ENCODE data around the gene WDR7.
A peak's percentile ranks its signal among the peaks of the same experiment; 100 is the strongest.

WDR7 gene

DNA sequence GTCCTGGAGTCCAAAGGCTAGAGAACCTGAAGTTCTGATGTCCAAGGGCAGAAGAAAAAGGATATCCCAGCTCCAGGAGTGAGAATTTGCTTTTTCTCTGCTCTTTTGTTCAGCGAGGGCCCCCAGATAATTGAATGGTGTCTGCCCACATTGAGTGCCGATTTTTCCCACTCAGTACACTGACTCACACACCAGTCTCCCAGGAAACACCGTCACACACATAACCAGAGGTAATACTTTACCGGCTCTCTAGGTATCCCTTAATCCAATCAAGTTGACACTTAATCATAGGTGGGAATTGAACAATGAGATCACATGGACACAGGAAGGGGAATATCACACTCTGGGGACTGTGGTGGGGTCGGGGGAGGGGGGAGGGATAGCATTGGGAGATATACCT, 161.5 kb downstream of the WDR7 start:
- no peaks in the 10 kb centered on the region for H3K9me3 ChIP-seq (ENCODE audit: control insufficient read depth, low read length)
- H4K91ac ChIP-seq (ENCODE audit: low read length) = no peak overlapping the region
- H2BK120ac ChIP-seq (ENCODE audit: low read depth, low read length) = no peak overlapping the region
- no peak overlapping the region for H3K9ac ChIP-seq (ENCODE audit: low read length)
- H3K14ac ChIP-seq (ENCODE audit: low read length in 2 of 2) = no peak overlapping the region
- H3K4me1 ChIP-seq (ENCODE audit: control insufficient read depth, insufficient read depth, low read depth, low read length) = no peaks in the 10 kb centered on the region
- no peak overlapping the region for H2AFZ ChIP-seq (ENCODE audit: low read depth, low read length)
- H3K4ac ChIP-seq (ENCODE audit: low read depth in 1 of 2, low read length in 2 of 2) = no peak overlapping the region
- no peak overlapping the region for H2BK5ac ChIP-seq (ENCODE audit: low read depth, low read length, poor library complexity, severe bottlenecking)
- H3K27me3 ChIP-seq (ENCODE audit: control insufficient read depth in 1 of 2, insufficient read depth in 1 of 2, low read length in 2 of 2) = no peaks in the 10 kb centered on the region
- H3K36me3 ChIP-seq (ENCODE audit: control insufficient read depth in 1 of 2, insufficient read depth in 2 of 2, low read depth in 1 of 2, low read length in 2 of 2) = no peaks in the 10 kb centered on the region
- H3K79me1 ChIP-seq (replicated peaks; ENCODE audit: low read length, poor library complexity, severe bottlenecking) = peaks cover 2% of the 10 kb centered on the region
- H2BK12ac ChIP-seq (ENCODE audit: low read length in 2 of 2) = no peak overlapping the region
- H3K23ac ChIP-seq (ENCODE audit: low read length in 2 of 2) = no peak overlapping the region
- H2BK15ac ChIP-seq (ENCODE audit: low read depth, poor library complexity, severe bottlenecking) = no peak overlapping the region
- no peak overlapping the region for H2AK5ac ChIP-seq (ENCODE audit: low read length, severe bottlenecking)
- 95% methylated on average over 2 of the region's 5 CpGs for WGBS
- no peak overlapping the region for H3K4me3 ChIP-seq (ENCODE audit: insufficient read depth in 1 of 2, low read depth in 1 of 2, low read length in 2 of 2)
- no peak for DNase-seq
- H3K18ac ChIP-seq (ENCODE audit: low read depth in 1 of 2, low read length in 2 of 2) = no peak overlapping the region
- no peak overlapping the region for H4K8ac ChIP-seq (ENCODE audit: low read length)
- no peak overlapping the region for H3K27ac ChIP-seq (ENCODE audit: low read length, poor library complexity, severe bottlenecking)
- no peak overlapping the region for H3K4me2 ChIP-seq (ENCODE audit: low read length, poor library complexity, severe bottlenecking)

- H3K18ac ChIP-seq (ENCODE audit: low read depth in 1 of 2, low read length in 2 of 2) = no peak overlapping the region
- H4K91ac ChIP-seq (ENCODE audit: low read length) = no peak overlapping the region
- no peak overlapping the region for H4K8ac ChIP-seq (ENCODE audit: low read length)
- H3K4me2 ChIP-seq (ENCODE audit: low read length, poor library complexity, severe bottlenecking) = no peak overlapping the region
- no peak overlapping the region for H3K4me3 ChIP-seq (ENCODE audit: insufficient read depth in 1 of 2, low read depth in 1 of 2, low read length in 2 of 2)
- no peaks in the 10 kb centered on the region for H3K9me3 ChIP-seq (ENCODE audit: control insufficient read depth, low read length)
- DNase-seq = peak; percentile 26
- H3K27me3 ChIP-seq (ENCODE audit: control insufficient read depth in 1 of 2, insufficient read depth in 1 of 2, low read length in 2 of 2) = no peaks in the 10 kb centered on the region
- H3K4ac ChIP-seq (ENCODE audit: low read depth in 1 of 2, low read length in 2 of 2) = no peak overlapping the region
- no peak overlapping the region for H2AK5ac ChIP-seq (ENCODE audit: low read length, severe bottlenecking)
- no peak overlapping the region for H2BK12ac ChIP-seq (ENCODE audit: low read length in 2 of 2)
- H3K9ac ChIP-seq (ENCODE audit: low read length) = no peak overlapping the region
- no peaks in the 10 kb centered on the region for H3K36me3 ChIP-seq (ENCODE audit: control insufficient read depth in 1 of 2, insufficient read depth in 2 of 2, low read depth in 1 of 2, low read length in 2 of 2)
- no peak overlapping the region for H2AFZ ChIP-seq (ENCODE audit: low read depth, low read length)
- no peak overlapping the region for H2BK5ac ChIP-seq (ENCODE audit: low read depth, low read length, poor library complexity, severe bottlenecking)
- H3K14ac ChIP-seq (ENCODE audit: low read length in 2 of 2) = no peak overlapping the region
- no peak overlapping the region for H2BK120ac ChIP-seq (ENCODE audit: low read depth, low read length)
- H3K23ac ChIP-seq (ENCODE audit: low read length in 2 of 2) = no peak overlapping the region
- H3K79me1 ChIP-seq (replicated peaks; ENCODE audit: low read length, poor library complexity, severe bottlenecking) = peaks cover 2% of the 10 kb centered on the region
- H2BK15ac ChIP-seq (ENCODE audit: low read depth, poor library complexity, severe bottlenecking) = no peak overlapping the region
- H3K4me1 ChIP-seq (ENCODE audit: control insufficient read depth, insufficient read depth, low read depth, low read length) = no peaks in the 10 kb centered on the region
- H3K27ac ChIP-seq (ENCODE audit: low read length, poor library complexity, severe bottlenecking) = no peak overlapping the region
- 94% methylated on average over 7 of the region's 7 CpGs for WGBS
These were observed 164.8 kb downstream of the WDR7 start for GRCh38 chr18:56815926-56816325.

- H3K4me1 ChIP-seq (ENCODE audit: control insufficient read depth, insufficient read depth, low read depth, low read length) = no peaks in the 10 kb centered on the region
- DNase-seq = no peak
- H3K36me3 ChIP-seq (ENCODE audit: control insufficient read depth in 1 of 2, insufficient read depth in 2 of 2, low read depth in 1 of 2, low read length in 2 of 2) = no peaks in the 10 kb centered on the region
- H3K27ac ChIP-seq (ENCODE audit: low read length, poor library complexity, severe bottlenecking) = no peak overlapping the region
- no peaks in the 10 kb centered on the region for H3K27me3 ChIP-seq (ENCODE audit: control insufficient read depth in 1 of 2, insufficient read depth in 1 of 2, low read length in 2 of 2)
- H3K9me3 ChIP-seq (ENCODE audit: control insufficient read depth, low read length) = no peaks in the 10 kb centered on the region
- no peak overlapping the region for H3K14ac ChIP-seq (ENCODE audit: low read length in 2 of 2)
- H3K23ac ChIP-seq (ENCODE audit: low read length in 2 of 2) = no peak overlapping the region
- no peak overlapping the region for H4K91ac ChIP-seq (ENCODE audit: low read length)
- no peak overlapping the region for H3K4me2 ChIP-seq (ENCODE audit: low read length, poor library complexity, severe bottlenecking)
- no peak overlapping the region for H2AFZ ChIP-seq (ENCODE audit: low read depth, low read length)
- WGBS = no CpG with 5 or more reads among the region's 1 CpG
- H2BK5ac ChIP-seq (ENCODE audit: low read depth, low read length, poor library complexity, severe bottlenecking) = no peak overlapping the region
- H3K4ac ChIP-seq (ENCODE audit: low read depth in 1 of 2, low read length in 2 of 2) = no peak overlapping the region
- H4K8ac ChIP-seq (ENCODE audit: low read length) = no peak overlapping the region
- no peak overlapping the region for H2AK5ac ChIP-seq (ENCODE audit: low read length, severe bottlenecking)
- H2BK15ac ChIP-seq (ENCODE audit: low read depth, poor library complexity, severe bottlenecking) = no peak overlapping the region
- H3K9ac ChIP-seq (ENCODE audit: low read length) = no peak overlapping the region
- peaks cover 1% of the 10 kb centered on the region for H3K79me1 ChIP-seq (replicated peaks; ENCODE audit: low read length, poor library complexity, severe bottlenecking)
- no peak overlapping the region for H3K18ac ChIP-seq (ENCODE audit: low read depth in 1 of 2, low read length in 2 of 2)
- no peak overlapping the region for H3K4me3 ChIP-seq (ENCODE audit: insufficient read depth in 1 of 2, low read depth in 1 of 2, low read length in 2 of 2)
- no peak overlapping the region for H2BK12ac ChIP-seq (ENCODE audit: low read length in 2 of 2)
- no peak overlapping the region for H2BK120ac ChIP-seq (ENCODE audit: low read depth, low read length)
These were observed 172.9 kb downstream of the WDR7 start for GRCh38 chr18:56823986-56824565.

DNA sequence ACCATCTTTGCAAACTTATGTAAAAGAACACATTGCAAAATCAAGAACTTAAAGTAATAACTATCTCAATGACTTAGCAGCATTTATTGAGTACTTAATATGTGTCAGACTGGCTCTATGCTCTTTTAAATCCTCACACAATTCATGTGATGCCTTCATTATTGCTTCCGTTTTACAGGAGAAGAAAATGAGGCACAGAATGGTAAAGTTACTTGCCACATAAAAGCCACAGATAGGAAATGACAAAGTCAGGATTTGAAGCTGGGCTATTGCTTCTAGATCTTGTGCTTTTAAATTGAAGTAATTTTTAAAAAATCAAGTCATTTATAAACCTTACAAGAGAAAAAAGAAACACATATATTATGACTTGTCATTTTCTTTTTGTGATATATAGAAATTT, 174.2 kb downstream of the WDR7 start:
- no peak overlapping the region for H2BK12ac ChIP-seq (ENCODE audit: low read length in 2 of 2)
- no peaks in the 10 kb centered on the region for H3K27me3 ChIP-seq (ENCODE audit: control insufficient read depth in 1 of 2, insufficient read depth in 1 of 2, low read length in 2 of 2)
- H3K14ac ChIP-seq (ENCODE audit: low read length in 2 of 2) = no peak overlapping the region
- 100% methylated on average over 1 of the region's 1 CpG for WGBS
- no peak for DNase-seq
- no peak overlapping the region for H4K8ac ChIP-seq (ENCODE audit: low read length)
- H3K79me1 ChIP-seq (replicated peaks; ENCODE audit: low read length, poor library complexity, severe bottlenecking) = peaks cover 1% of the 10 kb centered on the region
- H2BK15ac ChIP-seq (ENCODE audit: low read depth, poor library complexity, severe bottlenecking) = no peak overlapping the region
- H3K36me3 ChIP-seq (ENCODE audit: control insufficient read depth in 1 of 2, insufficient read depth in 2 of 2, low read depth in 1 of 2, low read length in 2 of 2) = no peaks in the 10 kb centered on the region
- no peak overlapping the region for H3K4ac ChIP-seq (ENCODE audit: low read depth in 1 of 2, low read length in 2 of 2)
- no peak overlapping the region for H4K91ac ChIP-seq (ENCODE audit: low read length)
- H3K23ac ChIP-seq (ENCODE audit: low read length in 2 of 2) = no peak overlapping the region
- no peak overlapping the region for H3K4me2 ChIP-seq (ENCODE audit: low read length, poor library complexity, severe bottlenecking)
- no peak overlapping the region for H3K18ac ChIP-seq (ENCODE audit: low read depth in 1 of 2, low read length in 2 of 2)
- no peak overlapping the region for H2BK5ac ChIP-seq (ENCODE audit: low read depth, low read length, poor library complexity, severe bottlenecking)
- H3K9me3 ChIP-seq (ENCODE audit: control insufficient read depth, low read length) = no peaks in the 10 kb centered on the region
- H3K4me3 ChIP-seq (ENCODE audit: insufficient read depth in 1 of 2, low read depth in 1 of 2, low read length in 2 of 2) = no peak overlapping the region
- no peak overlapping the region for H2BK120ac ChIP-seq (ENCODE audit: low read depth, low read length)
- H2AFZ ChIP-seq (ENCODE audit: low read depth, low read length) = no peak overlapping the region
- H3K27ac ChIP-seq (ENCODE audit: low read length, poor library complexity, severe bottlenecking) = no peak overlapping the region
- H3K9ac ChIP-seq (ENCODE audit: low read length) = no peak overlapping the region
- H3K4me1 ChIP-seq (ENCODE audit: control insufficient read depth, insufficient read depth, low read depth, low read length) = no peaks in the 10 kb centered on the region
- no peak overlapping the region for H2AK5ac ChIP-seq (ENCODE audit: low read length, severe bottlenecking)

Data from mesenchymal stem cell (in vitro differentiated cells and primary cell).